ENCODE measurements around the gene CTNNBL1. TPM values are rescaled to one million over a fixed set of nuclear protein-coding genes. Genes with fewer than 3 reads are reported as not detected.
"Not testable (repeated sequence)": the region's sequence is repeated elsewhere in the genome, so short reads cannot be mapped to it uniquely, and the experiment has no call there.

Gene CTNNBL1
- total and polyA plus RNA-seq, 2 donors (not counting 3 experiments of a cell fraction or from before 2014, with no cell fraction given) = 20.8 to 60.2 TPM

DNA sequence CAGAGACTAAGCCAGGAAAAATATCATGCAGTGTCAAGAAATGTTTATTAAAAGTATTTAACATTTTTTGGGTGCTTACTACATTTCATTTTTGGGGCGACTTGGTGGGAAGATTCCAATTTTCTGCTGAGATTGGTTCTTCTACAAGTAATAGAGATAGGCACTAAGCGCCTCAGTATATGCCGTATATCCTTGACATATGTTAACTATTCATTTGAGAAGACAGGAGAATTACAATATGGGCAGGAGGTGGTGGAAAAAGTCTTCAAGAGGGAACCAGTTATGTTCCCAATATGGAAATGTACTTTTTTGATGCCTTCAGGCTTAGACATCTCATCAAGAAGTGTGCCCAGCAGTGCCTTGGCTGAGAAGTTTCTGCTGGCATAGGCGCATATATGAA is 6.5 kb downstream of the CTNNBL1 start:
- Histone ChIP-seq H2AFZ (ENCODE audit: low read depth, low read length) (no peak overlapping the region), H4K20me1 (replicated peaks; ENCODE audit: control insufficient read depth, extremely low read depth, insufficient read depth, low read length) (no peaks in the 10 kb centered on the region), H3K4me2 (ENCODE audit: insufficient read depth, low read length) (no peak overlapping the region), H3K9ac (replicated peaks; ENCODE audit: extremely low read depth, insufficient read depth, low read length) (no peak overlapping the region), H3K4me3 (replicated peaks in 1 of 3; ENCODE audit: insufficient read depth in 1 of 3, low read depth in 1 of 3, low read length in 3 of 3) (no peak overlapping the region), H3K27ac (ENCODE audit: insufficient read depth, low read depth, low read length) (no peak overlapping the region), H3K27me3 (ENCODE audit: control insufficient read depth in 2 of 2, insufficient read depth in 2 of 2, low read length in 2 of 2) (no peaks in the 10 kb centered on the region), H3K79me2 (ENCODE audit: control insufficient read depth, insufficient read depth, low read length) (peaks cover 51% of the 10 kb centered on the region), H3K36me3 (ENCODE audit: control insufficient read depth in 2 of 2, extremely low read depth in 1 of 2, insufficient read depth in 2 of 2, low read length in 2 of 2) (peaks cover 0 to 3% of the 10 kb centered on the region in 2 experiments), H3K9me3 (replicated peaks; ENCODE audit: control insufficient read depth, insufficient read depth, low read length) (no peaks in the 10 kb centered on the region), H3K9me1 (replicated peaks; ENCODE audit: control insufficient read depth, extremely low read depth, insufficient read depth, low read length) (no peaks in the 10 kb centered on the region), H3K4me1 (ENCODE audit: control insufficient read depth, extremely low read depth, insufficient read depth, low read length) (peaks cover 4% of the 10 kb centered on the region)
- ChIA-PET POLR2A (no interaction called here), CTCF (interaction anchor here (1.0 kb wide), 1 partner anchor 84 kb away, joined by 4 read pairs; no protein-coding TSS in a partner anchor)
- dilution Hi-C loops (cut with MboI; ENCODE audit: extremely low pct_ligation_motif_present, low sequenced_read_pairs) = no loop called here
- DNase-seq (ENCODE audit: low read depth, low spot score) (no peak), FAIRE-seq (no peak)
- TF ChIP-seq, protein P1, sequence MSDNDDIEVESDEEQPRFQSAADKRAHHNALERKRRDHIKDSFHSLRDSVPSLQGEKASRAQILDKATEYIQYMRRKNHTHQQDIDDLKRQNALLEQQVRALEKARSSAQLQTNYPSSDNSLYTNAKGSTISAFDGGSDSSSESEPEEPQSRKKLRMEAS (IDR thresholded peaks at IDR 0.05; ENCODE audit: insufficient read depth, insufficient read length) = no peak
- TF ChIP-seq POLR2AphosphoS5 (IDR thresholded peaks at IDR 0.05; ENCODE audit: insufficient read depth, low read depth, low read length) = no peak
- TF ChIP-seq, protein P2, sequence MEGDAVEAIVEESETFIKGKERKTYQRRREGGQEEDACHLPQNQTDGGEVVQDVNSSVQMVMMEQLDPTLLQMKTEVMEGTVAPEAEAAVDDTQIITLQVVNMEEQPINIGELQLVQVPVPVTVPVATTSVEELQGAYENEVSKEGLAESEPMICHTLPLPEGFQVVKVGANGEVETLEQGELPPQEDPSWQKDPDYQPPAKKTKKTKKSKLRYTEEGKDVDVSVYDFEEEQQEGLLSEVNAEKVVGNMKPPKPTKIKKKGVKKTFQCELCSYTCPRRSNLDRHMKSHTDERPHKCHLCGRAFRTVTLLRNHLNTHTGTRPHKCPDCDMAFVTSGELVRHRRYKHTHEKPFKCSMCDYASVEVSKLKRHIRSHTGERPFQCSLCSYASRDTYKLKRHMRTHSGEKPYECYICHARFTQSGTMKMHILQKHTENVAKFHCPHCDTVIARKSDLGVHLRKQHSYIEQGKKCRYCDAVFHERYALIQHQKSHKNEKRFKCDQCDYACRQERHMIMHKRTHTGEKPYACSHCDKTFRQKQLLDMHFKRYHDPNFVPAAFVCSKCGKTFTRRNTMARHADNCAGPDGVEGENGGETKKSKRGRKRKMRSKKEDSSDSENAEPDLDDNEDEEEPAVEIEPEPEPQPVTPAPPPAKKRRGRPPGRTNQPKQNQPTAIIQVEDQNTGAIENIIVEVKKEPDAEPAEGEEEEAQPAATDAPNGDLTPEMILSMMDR (IDR thresholded peaks at IDR 0.05; ENCODE audit: extremely low read depth in 1 of 2, insufficient read depth in 1 of 2, low read depth in 1 of 2, low read length in 2 of 2) = no peak
- no TSS peak for BruUV-seq (replicated peaks)
- intact Hi-C loops (cut with micrococcal nuclease) = no loop called here

DNA sequence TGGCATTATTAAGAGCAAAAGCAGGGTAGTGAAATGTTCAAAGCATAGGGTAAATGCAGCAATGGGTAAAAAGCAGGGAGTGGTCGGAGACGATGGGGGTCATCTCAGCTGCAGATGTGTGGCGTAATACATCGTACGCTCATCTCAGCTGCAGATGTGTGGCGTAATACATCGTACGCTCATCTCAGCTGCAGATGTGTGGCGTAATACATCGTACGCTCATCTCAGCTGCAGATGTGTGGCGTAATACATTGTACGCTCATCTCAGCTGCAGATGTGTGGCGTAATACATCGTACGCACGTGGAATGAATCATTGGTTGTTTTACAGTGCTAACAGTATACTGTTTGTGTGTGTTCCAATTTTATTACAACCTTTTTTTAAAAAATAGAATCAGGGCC is 7.8 kb downstream of the CTNNBL1 start:
- H3K9ac ChIP-seq (replicated peaks; ENCODE audit: extremely low read depth, insufficient read depth, low read length); H3K27me3 ChIP-seq (ENCODE audit: control insufficient read depth in 2 of 2, insufficient read depth in 2 of 2, low read length in 2 of 2); H3K36me3 ChIP-seq (ENCODE audit: control insufficient read depth in 2 of 2, extremely low read depth in 1 of 2, insufficient read depth in 2 of 2, low read length in 2 of 2); BruUV-seq (replicated peaks); dilution Hi-C loops (cut with MboI; ENCODE audit: extremely low pct_ligation_motif_present, low sequenced_read_pairs); H3K4me1 ChIP-seq (ENCODE audit: control insufficient read depth, extremely low read depth, insufficient read depth, low read length); H3K4me3 ChIP-seq (replicated peaks in 1 of 3; ENCODE audit: insufficient read depth in 1 of 3, low read depth in 1 of 3, low read length in 3 of 3); H3K4me2 ChIP-seq (ENCODE audit: insufficient read depth, low read length); intact Hi-C loops (cut with micrococcal nuclease); H2AFZ ChIP-seq (ENCODE audit: low read depth, low read length); H3K9me3 ChIP-seq (replicated peaks; ENCODE audit: control insufficient read depth, insufficient read depth, low read length); H3K9me1 ChIP-seq (replicated peaks; ENCODE audit: control insufficient read depth, extremely low read depth, insufficient read depth, low read length); H4K20me1 ChIP-seq (replicated peaks; ENCODE audit: control insufficient read depth, extremely low read depth, insufficient read depth, low read length); H3K27ac ChIP-seq (ENCODE audit: insufficient read depth, low read depth, low read length); CTCF ChIA-PET; POLR2A ChIA-PET; DNase-seq (ENCODE audit: low read depth, low spot score); FAIRE-seq: not testable (repeated sequence)
- peaks cover 47% of the 10 kb centered on the region for H3K79me2 ChIP-seq (ENCODE audit: control insufficient read depth, insufficient read depth, low read length)
